ENCODE data around the gene DMRTC2. TPM values are rescaled to one million over a fixed set of nuclear protein-coding genes. Genes with fewer than 3 reads are reported as not detected.

DMRTC2 gene
- total and polyA plus RNA-seq, 9 of the 15 experiments (the other 6 are each of a cell fraction or from before 2014, with no cell fraction given) = 0.03 TPM; not detected in 8

- TF ChIP-seq LEF1 (IDR thresholded peaks at IDR 0.05) (peak; percentile 26; the same call in 1 of the 2 replicates), RNF2 (IDR thresholded peaks at IDR 0.05) (peak; percentile 91), USF2 (CRISPR knock-in tag; IDR thresholded peaks at IDR 0.05) (no peak), EWSR1 (IDR thresholded peaks at IDR 0.05; ENCODE audit: borderline replicate concordance, low read depth, partially characterized antibody) (no peak), SAP30 (IDR thresholded peaks at IDR 0.05; ENCODE audit: borderline replicate concordance, insufficient read depth, low read depth, low read length, poor library complexity, severe bottlenecking) (no peak), ZNF764 (CRISPR knock-in tag; IDR thresholded peaks at IDR 0.05; ENCODE audit: low read depth) (no peak), ASH1L (IDR thresholded peaks at IDR 0.05; ENCODE audit: borderline replicate concordance, low read depth, partially characterized antibody) (no peak), CREB3L1 (IDR thresholded peaks at IDR 0.05; ENCODE audit: borderline replicate concordance, low read depth) (peak; percentile 99), ZNF3 (CRISPR knock-in tag; IDR thresholded peaks at IDR 0.05) (peak; percentile 62; the same call in 1 of the 2 replicates), MAFF (IDR thresholded peaks at IDR 0.05; ENCODE audit: low read length) (no peak), CAMTA2 (CRISPR knock-in tag; conservative IDR thresholded peaks at IDR 0.05) (0 out of 2 replicates have a peak, but pooled peaks have one; percentile 38), RB1 (IDR thresholded peaks at IDR 0.05; ENCODE audit: low read depth) (peak; percentile 96), ZNF79 (CRISPR knock-in tag; IDR thresholded peaks at IDR 0.05; ENCODE audit: low read depth) (no peak), ZNF707 (CRISPR knock-in tag; conservative IDR thresholded peaks at IDR 0.05) (0 out of 2 replicates have a peak, but pooled peaks have one; percentile 40), DNMT1 (IDR thresholded peaks at IDR 0.05) (0 out of 2 replicates have a peak, but pooled peaks have one; percentile 27), WHSC1 (IDR thresholded peaks at IDR 0.05; ENCODE audit: low read length) (no peak), HNRNPLL (IDR thresholded peaks at IDR 0.05; ENCODE audit: low read depth, low read length, poor library complexity, severe bottlenecking) (peak; percentile 73), SRSF1 (IDR thresholded peaks at IDR 0.05; ENCODE audit: low read depth, low read length) (no peak), NR2C1 (IDR thresholded peaks at IDR 0.05) (peak; percentile 93), NR2C1 (tag; IDR thresholded peaks at IDR 0.05) (peak; percentile 34; the same call in 1 of the 2 replicates), ZNF140 (CRISPR knock-in tag; IDR thresholded peaks at IDR 0.05) (no peak)
- TF ChIP-seq, protein P1, sequence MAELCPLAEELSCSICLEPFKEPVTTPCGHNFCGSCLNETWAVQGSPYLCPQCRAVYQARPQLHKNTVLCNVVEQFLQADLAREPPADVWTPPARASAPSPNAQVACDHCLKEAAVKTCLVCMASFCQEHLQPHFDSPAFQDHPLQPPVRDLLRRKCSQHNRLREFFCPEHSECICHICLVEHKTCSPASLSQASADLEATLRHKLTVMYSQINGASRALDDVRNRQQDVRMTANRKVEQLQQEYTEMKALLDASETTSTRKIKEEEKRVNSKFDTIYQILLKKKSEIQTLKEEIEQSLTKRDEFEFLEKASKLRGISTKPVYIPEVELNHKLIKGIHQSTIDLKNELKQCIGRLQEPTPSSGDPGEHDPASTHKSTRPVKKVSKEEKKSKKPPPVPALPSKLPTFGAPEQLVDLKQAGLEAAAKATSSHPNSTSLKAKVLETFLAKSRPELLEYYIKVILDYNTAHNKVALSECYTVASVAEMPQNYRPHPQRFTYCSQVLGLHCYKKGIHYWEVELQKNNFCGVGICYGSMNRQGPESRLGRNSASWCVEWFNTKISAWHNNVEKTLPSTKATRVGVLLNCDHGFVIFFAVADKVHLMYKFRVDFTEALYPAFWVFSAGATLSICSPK (IDR thresholded peaks at IDR 0.05; ENCODE audit: borderline replicate concordance) = 0 out of 2 replicates have a peak, but pooled peaks have one; percentile 73
- TF ChIP-seq, protein P2, sequence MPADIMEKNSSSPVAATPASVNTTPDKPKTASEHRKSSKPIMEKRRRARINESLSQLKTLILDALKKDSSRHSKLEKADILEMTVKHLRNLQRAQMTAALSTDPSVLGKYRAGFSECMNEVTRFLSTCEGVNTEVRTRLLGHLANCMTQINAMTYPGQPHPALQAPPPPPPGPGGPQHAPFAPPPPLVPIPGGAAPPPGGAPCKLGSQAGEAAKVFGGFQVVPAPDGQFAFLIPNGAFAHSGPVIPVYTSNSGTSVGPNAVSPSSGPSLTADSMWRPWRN (IDR thresholded peaks at IDR 0.05; ENCODE audit: low read depth) = no peak
Measured at GRCh38 chr19:41883821-41884733, 39.2 kb downstream of the DMRTC2 start (continued).
